Adipocyte (in vitro differentiated cells): ENCODE results near the gene SCYGR3.

ENCODE experiments used
- DNase-seq: peaks from one replicate; pipeline ENCODE4 v3.0.0-alpha.2; 2015; ENCODE audit warnings: low read depth
- H3K27me3 ChIP-seq: replicated peaks from 2 replicates; pipeline ENCODE4 v1.7.0; 2013; ENCODE audit warnings: mild to moderate bottlenecking, low read length, moderate library complexity; ENCODE audit not compliant: control insufficient read depth, insufficient read depth
- H3K36me3 ChIP-seq: 2 replicates; pipeline ENCODE4 v1.7.0; 2013; ENCODE audit warnings: low read length, mild to moderate bottlenecking, moderate library complexity; ENCODE audit not compliant: control insufficient read depth, insufficient read depth, severe bottlenecking
- H3K4me1 ChIP-seq: 2 replicates; pipeline ENCODE4 v1.7.0; 2013; ENCODE audit warnings: mild to moderate bottlenecking, low read length, moderate library complexity; ENCODE audit not compliant: control insufficient read depth, insufficient read depth
- H3K4me3 ChIP-seq: 2 replicates; pipeline ENCODE4 v1.7.0; 2013; ENCODE audit warnings: mild to moderate bottlenecking, low read length, moderate library complexity
- H3K9ac ChIP-seq: 2 replicates; pipeline ENCODE4 v1.7.0; 2013; ENCODE audit warnings: mild to moderate bottlenecking, low read length, moderate library complexity
- H3K9me3 ChIP-seq: 2 replicates; pipeline ENCODE4 v1.7.0; 2013; ENCODE audit warnings: mild to moderate bottlenecking, low read length, moderate library complexity; ENCODE audit not compliant: control insufficient read depth

Gene SCYGR3

GRCh38 chr2:227592694-227593387 is 21.8 kb downstream of the SCYGR3 start:
- H3K4me3 ChIP-seq: no peak overlapping the region
- H3K9ac ChIP-seq: no peak overlapping the region
- peaks cover 18% of the 10 kb centered on the region for H3K4me1 ChIP-seq
- peaks cover 4% of the 10 kb centered on the region for H3K9me3 ChIP-seq
- no peaks in the 10 kb centered on the region for H3K27me3 ChIP-seq
- peak; percentile 20 for DNase-seq
- no peaks in the 10 kb centered on the region for H3K36me3 ChIP-seq

- Histone ChIP-seq H3K4me1 (peaks cover 6% of the 10 kb centered on the region), H3K27me3 (no peaks in the 10 kb centered on the region), H3K9ac (no peak overlapping the region), H3K9me3 (peaks cover 11% of the 10 kb centered on the region), H3K36me3 (no peaks in the 10 kb centered on the region), H3K4me3 (no peak overlapping the region)
- DNase-seq: no peak
These were observed 32.3 kb downstream of the SCYGR3 start for GRCh38 chr2:227582369-227582768.

GRCh38 chr2:227579791-227580190 is 34.8 kb downstream of the SCYGR3 start:
- no peak for DNase-seq
- H3K4me1 ChIP-seq: peaks cover 6% of the 10 kb centered on the region

GRCh38 chr2:227578642-227579041 is 36.0 kb downstream of the SCYGR3 start:
- Histone ChIP-seq H3K4me1 (peaks cover 6% of the 10 kb centered on the region), H3K4me3 (no peak overlapping the region), H3K36me3 (no peaks in the 10 kb centered on the region), H3K9me3 (peaks cover 11% of the 10 kb centered on the region), H3K9ac (no peak overlapping the region), H3K27me3 (no peaks in the 10 kb centered on the region)
- DNase-seq: no peak

More at GRCh38 chr2:227579791-227580190, 34.8 kb downstream of the SCYGR3 start:
- no peak overlapping the region for H3K4me3 ChIP-seq
- H3K36me3 ChIP-seq: no peaks in the 10 kb centered on the region
- no peak overlapping the region for H3K9ac ChIP-seq
- H3K27me3 ChIP-seq: no peaks in the 10 kb centered on the region
- H3K9me3 ChIP-seq: peaks cover 11% of the 10 kb centered on the region

DNA sequence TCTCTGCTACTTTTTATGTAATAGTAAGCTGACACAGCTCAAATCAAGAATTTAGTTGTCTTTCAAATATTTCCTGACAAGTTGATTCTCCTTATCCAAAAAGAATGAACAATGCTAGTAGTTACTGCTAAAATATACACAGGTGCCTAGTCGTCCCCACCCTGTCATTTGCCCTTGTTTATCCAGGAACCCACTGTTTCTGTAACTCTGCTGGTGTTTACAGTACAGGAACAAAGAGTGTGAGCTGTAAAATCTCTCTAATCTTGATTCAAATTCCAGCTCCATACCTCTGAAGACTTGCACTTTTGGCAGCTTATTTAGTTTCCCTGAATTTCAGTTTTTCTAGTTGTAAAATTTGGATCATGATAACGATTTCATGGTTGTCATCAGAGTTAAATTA is 37.1 kb downstream of the SCYGR3 start:
- no peaks in the 10 kb centered on the region for H3K27me3 ChIP-seq
- DNase-seq: no peak
- no peak overlapping the region for H3K9ac ChIP-seq
- no peak overlapping the region for H3K4me3 ChIP-seq
- H3K36me3 ChIP-seq: no peaks in the 10 kb centered on the region
- peaks cover 6% of the 10 kb centered on the region for H3K4me1 ChIP-seq
- peaks cover 6% of the 10 kb centered on the region for H3K9me3 ChIP-seq

DNA sequence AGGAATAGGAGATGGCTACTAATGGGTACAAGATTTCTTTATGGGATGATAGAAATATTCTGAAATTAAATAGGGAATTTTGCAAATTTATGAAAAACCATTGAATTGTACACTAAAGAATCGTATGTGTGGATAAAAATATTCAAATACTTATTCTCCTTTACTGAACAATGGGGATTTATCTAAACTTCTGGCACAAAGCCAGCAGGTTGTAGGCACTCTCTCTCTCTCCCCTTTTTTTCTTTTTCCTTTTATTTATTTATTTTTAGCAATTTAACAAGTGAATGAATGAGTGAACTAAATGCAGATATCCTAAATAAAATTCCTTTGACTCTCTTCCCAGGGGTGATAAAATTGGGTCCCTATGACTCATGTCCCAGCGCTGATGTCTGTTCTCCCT is 37.8 kb downstream of the SCYGR3 start:
- Histone ChIP-seq H3K9me3 (no peaks in the 10 kb centered on the region), H3K36me3 (no peaks in the 10 kb centered on the region), H3K4me3 (no peak overlapping the region), H3K27me3 (no peaks in the 10 kb centered on the region), H3K9ac (no peak overlapping the region), H3K4me1 (peaks cover 6% of the 10 kb centered on the region)
- DNase-seq: no peak

GRCh38 chr2:227576110-227576509 is 38.5 kb downstream of the SCYGR3 start:
- Histone ChIP-seq H3K9ac (no peak overlapping the region), H3K27me3 (no peaks in the 10 kb centered on the region), H3K9me3 (no peaks in the 10 kb centered on the region), H3K36me3 (no peaks in the 10 kb centered on the region), H3K4me3 (no peak overlapping the region), H3K4me1 (peaks cover 6% of the 10 kb centered on the region)
- no peak for DNase-seq

DNA sequence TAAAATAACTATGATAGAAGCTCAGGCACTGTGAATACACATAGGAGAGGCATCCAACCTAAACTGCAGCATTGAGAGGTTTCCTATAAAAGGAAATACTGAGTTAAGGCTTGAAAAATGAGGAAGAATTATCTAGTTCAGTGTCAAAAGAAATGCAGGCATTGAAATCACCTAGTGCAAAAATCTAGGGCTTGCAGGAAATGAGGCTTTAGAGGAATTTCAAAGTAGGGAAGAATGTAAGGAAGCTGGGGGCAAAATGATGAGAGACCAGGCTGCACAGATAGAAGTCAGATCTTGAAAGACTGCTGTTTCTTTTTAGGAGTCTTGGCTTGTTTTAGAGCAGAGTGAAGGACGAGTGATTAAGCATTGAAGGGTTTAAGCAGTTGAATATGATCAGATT is 44.0 kb downstream of the SCYGR3 start:
- no peak for DNase-seq

DNA sequence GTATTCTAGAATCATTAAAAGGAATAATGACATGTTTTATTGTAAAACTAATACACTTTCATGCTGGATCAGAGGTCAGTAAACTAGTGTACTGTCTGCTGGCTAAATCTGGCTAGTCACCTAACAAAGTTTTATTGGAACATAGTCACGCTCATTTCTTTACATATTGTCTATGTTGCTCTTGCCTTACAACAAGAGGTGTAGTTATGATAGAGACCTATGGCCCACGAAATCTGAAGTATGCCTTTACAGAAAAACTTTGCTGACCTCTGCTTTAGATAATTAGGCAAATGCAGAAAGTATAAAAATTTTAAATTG is 45.8 kb downstream of the SCYGR3 start:
- H3K4me1 ChIP-seq: peaks cover 13% of the 10 kb centered on the region
- no peaks in the 10 kb centered on the region for H3K27me3 ChIP-seq
- no peak overlapping the region for H3K9ac ChIP-seq
- DNase-seq: no peak
- H3K9me3 ChIP-seq: no peaks in the 10 kb centered on the region
- H3K36me3 ChIP-seq: peaks cover 12% of the 10 kb centered on the region
- H3K4me3 ChIP-seq: no peak overlapping the region

More for the DNA sequence above, 44.0 kb downstream of the SCYGR3 start:
- H3K4me1 ChIP-seq: peaks cover 13% of the 10 kb centered on the region
- no peak overlapping the region for H3K4me3 ChIP-seq
- peak overlapping the region; percentile 2 for H3K9ac ChIP-seq
- H3K36me3 ChIP-seq: peaks cover 2% of the 10 kb centered on the region
- H3K27me3 ChIP-seq: no peaks in the 10 kb centered on the region
- H3K9me3 ChIP-seq: no peaks in the 10 kb centered on the region

DNA sequence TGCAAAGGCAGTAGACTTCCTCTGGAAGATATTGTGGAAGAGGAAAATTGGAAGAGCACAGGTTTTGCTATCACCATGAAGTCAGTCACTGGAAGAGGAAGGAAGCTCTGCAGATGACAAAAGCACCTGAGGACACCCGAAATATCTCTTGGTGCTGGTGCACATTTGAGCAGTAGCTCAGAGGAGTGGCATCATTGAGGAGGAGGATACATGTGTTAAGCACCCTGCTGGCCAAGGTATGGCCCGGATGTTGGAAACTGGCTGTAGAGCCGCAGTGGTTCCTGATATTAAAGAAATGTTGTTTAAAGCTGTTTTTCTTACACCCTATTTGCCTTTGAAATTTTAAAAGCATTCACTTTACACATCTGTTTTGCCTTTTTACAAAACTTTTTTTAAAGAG is 48.6 kb downstream of the SCYGR3 start:
- Histone ChIP-seq H3K4me1 (peaks cover 16% of the 10 kb centered on the region), H3K9ac (no peak overlapping the region), H3K9me3 (no peaks in the 10 kb centered on the region), H3K27me3 (no peaks in the 10 kb centered on the region), H3K36me3 (peaks cover 19% of the 10 kb centered on the region), H3K4me3 (no peak overlapping the region)
- no peak for DNase-seq

- no peak overlapping the region for H3K9ac ChIP-seq
- DNase-seq: no peak
- no peaks in the 10 kb centered on the region for H3K9me3 ChIP-seq
- H3K36me3 ChIP-seq: peaks cover 19% of the 10 kb centered on the region
- no peaks in the 10 kb centered on the region for H3K27me3 ChIP-seq
- H3K4me1 ChIP-seq: peaks cover 14% of the 10 kb centered on the region
- H3K4me3 ChIP-seq: no peak overlapping the region
These were observed 49.6 kb downstream of the SCYGR3 start for GRCh38 chr2:227565080-227565479.
